NCI-H524 treated with DMSO at 0.1 percent for 48 hours (cell line): ENCODE data around the gene KIF26B.

Experiments used
- DNase-seq: peaks from one replicate; lab custom pipeline; 2025; lab: John Stamatoyannopoulos, UW

Gene KIF26B

DNA sequence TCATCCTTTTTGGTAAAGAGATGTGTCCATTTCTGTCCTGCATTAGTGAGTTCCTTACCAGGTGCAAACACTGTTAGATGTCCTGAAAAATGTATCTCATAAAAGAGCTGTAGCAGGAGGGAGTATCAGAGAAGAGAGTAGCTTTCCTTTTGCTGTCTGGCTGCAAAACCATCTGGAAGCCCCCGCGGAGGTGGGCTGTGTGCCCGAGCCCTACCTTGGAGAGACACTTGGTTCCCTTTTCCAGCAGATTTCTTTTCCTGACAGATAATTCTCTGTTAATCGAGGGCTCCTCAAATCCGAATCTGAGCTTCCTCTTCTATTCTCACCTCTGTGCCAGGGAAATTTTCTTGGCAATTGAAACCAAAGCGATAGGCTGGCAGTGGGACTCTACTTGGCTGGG lies 53.0 kb downstream of the KIF26B start:
- DNase-seq: no peak

GRCh38 chr1:245209658-245210435 lies 55.1 kb downstream of the KIF26B start:
- DNase-seq: no peak

- DNase-seq: no peak
These were observed 56.4 kb downstream of the KIF26B start for GRCh38 chr1:245211035-245211749.

DNA sequence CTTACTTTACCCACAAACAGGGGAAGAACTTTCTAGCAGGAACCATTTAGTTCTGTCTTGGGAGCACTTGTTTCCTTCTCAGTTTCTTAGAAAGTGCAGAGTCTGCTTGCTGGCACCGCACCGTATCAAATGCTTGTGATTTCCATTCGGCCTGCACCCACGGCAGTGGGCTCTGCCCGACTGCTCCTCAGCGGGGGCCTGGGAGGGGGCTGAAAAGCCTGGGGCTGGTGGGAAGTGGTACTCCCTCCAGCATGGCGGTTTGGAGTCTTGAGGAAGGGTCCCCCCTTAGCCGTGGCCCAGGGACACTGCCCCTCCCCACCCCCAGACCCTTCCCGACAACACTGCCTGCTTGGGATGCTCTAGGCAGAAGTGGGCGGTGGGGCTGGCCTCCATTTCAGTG lies 57.0 kb downstream of the KIF26B start:
- no peak for DNase-seq

DNA sequence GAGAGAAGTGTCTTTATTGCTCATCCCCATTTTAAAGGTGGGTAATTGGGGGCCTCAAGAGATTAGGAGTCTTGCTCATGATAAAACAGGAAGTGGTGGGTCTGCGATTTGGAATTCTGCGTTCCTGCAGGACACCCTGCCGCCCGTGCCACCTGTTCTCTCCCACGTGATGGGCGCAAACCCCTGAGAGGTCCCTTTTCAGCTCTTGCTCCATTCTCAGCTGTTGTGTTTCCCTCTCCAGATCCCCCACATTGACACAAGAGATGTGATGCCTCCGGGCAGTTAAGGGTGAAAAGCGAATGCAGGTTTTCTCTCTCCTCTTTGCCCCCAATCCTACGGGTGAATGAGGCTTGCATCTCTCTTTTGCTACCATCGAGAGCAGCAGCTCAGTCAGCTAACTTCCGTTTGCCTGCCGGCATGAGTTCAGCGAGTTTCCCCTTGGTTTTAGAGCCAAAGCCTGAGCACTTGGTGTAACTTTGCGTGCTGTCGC lies 57.5 kb downstream of the KIF26B start:
- DNase-seq: no peak

DNA sequence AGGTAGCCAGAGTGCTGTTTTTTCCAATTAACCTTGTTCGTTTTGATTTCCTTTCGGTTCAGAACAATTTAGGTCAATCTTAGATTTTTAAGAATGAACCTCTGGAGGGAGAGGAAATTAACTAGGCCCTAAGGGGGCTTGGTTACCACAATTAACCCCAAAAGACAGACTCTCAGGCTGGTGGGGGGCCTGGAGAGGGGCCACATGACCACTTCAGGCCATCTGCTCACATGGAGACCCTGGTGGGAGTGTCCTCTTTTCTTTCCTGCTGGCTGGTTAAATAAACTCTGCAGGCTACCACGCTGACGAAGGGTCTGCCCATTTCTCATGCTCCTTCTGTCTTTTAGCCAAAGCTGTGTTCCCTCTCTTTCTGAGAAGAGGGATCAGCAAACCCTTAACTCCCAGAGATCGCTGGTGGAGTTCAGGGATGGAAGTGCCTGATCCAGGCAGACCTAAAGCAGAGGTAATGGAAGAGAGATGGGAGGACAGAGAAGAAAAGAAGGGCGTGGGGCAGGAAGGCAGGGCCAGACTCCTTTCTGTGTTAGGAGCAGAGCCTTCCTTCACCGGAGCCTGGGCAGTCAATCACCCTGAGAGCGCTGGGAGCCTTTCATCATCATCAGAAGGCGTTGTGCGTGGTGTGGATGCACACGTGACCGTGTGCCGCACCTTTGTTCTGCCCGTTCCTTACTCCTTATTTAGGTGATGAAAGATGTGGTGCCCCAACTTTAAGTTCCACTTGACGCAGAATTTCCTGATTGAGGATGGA lies 58.5 kb downstream of the KIF26B start:
- DNase-seq: no peak

GRCh38 chr1:245215071-245215470 lies 60.3 kb downstream of the KIF26B start:
- no peak for DNase-seq

- no peak for DNase-seq
These were observed 61.8 kb downstream of the KIF26B start for GRCh38 chr1:245216366-245217115.

GRCh38 chr1:245217853-245218608 lies 63.2 kb downstream of the KIF26B start:
- DNase-seq: no peak

GRCh38 chr1:245220381-245220985 lies 65.7 kb downstream of the KIF26B start:
- DNase-seq: no peak

GRCh38 chr1:245221805-245222204 lies 67.0 kb downstream of the KIF26B start:
- DNase-seq: no peak

GRCh38 chr1:245222931-245223595 lies 68.3 kb downstream of the KIF26B start:
- DNase-seq: no peak

DNA sequence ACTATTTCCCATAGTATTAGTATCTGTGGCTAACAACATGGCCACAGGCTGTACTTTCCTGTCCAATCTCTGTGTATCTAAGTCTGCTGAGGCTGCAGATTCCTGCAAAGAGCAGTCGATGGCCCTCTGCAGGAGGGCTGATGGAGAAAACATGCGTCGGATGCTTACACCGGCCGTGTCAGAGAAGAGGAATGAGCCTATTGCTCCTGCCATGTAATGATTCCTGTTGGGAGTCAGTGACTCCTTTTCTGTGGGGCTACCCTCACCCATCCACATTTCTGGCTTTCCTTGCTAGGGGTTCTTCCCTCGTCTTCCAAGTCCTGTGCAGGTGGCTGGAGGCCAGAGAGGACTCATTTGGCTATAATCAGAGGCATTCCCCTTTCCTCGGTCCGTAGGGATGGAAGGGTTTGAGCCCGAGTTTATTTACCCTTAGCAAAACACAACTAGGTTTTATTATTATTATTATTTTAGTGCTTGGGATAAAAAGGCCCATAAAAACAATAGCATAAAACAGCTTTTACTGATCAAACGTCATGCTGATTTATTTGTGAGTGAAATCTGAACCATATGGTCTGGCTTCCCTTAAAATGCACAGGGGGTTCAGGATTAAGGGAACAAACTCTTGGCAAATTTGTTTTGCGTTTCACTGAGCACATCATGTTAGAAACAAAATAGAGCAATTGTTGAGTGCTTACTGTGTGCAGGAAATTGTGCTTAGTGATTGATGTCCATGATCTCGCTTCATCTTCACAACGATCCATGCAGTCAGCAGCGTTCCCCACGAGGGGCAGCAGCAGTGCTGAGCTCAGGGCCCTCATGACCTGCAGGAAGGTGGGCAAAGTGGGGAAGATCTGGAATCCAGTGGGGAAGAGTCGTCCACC lies 70.8 kb downstream of the KIF26B start:
- no peak for DNase-seq

DNA sequence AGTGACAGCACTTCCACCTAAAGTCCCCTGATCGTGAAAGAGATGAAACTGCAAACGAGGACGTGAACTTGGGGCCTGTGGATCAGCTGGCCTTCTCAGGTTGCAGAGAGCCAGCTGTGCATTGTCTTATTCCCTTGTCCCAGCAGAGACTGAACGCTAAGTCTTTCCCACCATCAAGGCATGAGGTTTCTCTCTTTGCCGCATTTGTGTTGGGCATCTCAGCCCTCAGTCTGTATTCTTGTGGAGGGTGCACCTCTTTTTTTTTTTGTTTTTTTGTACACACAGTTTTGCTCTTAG lies 71.4 kb downstream of the KIF26B start:
- no peak for DNase-seq

- DNase-seq: no peak
These were observed 74.3 kb downstream of the KIF26B start for GRCh38 chr1:245229051-245229450.

GRCh38 chr1:245232931-245233330 lies 78.1 kb downstream of the KIF26B start:
- no peak for DNase-seq

GRCh38 chr1:245234217-245235081 lies 79.7 kb downstream of the KIF26B start:
- DNase-seq: no peak

- DNase-seq: no peak
These were observed 80.4 kb downstream of the KIF26B start for GRCh38 chr1:245235156-245235555.
